Cardiac muscle cell (in vitro differentiated cells and primary cell): ENCODE results near the gene SYNC. TPM values are rescaled to one million over a fixed set of nuclear protein-coding genes. Genes with fewer than 3 reads are reported as not detected.

ENCODE experiments used
- DNase-seq, 2 donors: peaks; one replicate each; pipeline versions ENCODE4 v3.0.0 to v3.0.0-alpha.2; 2010 to 2017; ENCODE audit warnings: low read depth in 1 of 2, low spot score in 1 of 2
- H3K27ac ChIP-seq: fragments of 200-600 bp; sonication (generic); 2 replicates; pipeline ENCODE4 v1.5.1; 2016
- H3K27me3 ChIP-seq: fragments of 200-600 bp; sonication (generic); 2 replicates; pipeline ENCODE4 v1.6.0; 2016; ENCODE audit warnings: control low read depth
- H3K36me3 ChIP-seq: fragments of 200-600 bp; sonication (generic); 2 replicates; pipeline ENCODE4 v1.5.1; 2016; ENCODE audit warnings: control low read depth
- H3K4me1 ChIP-seq: fragments of 200-600 bp; sonication (generic); 2 replicates; pipeline ENCODE4 v1.8.1; 2017; ENCODE audit warnings: low read depth, mild to moderate bottlenecking, mixed run types
- H3K4me3 ChIP-seq: fragments of 200-600 bp; sonication (generic); 2 replicates; pipeline ENCODE4 v1.5.1; 2016; ENCODE audit warnings: mild to moderate bottlenecking
- H3K9me3 ChIP-seq: fragments of 200-600 bp; sonication (generic); 2 replicates; pipeline ENCODE4 v1.5.1; 2017; ENCODE audit warnings: low read depth, mild to moderate bottlenecking, control low read depth
- polyA plus RNA-seq: library from polyadenylated mRNA; unstranded; fragments of >200 nt; fragmentation: Nextera tagmentation; extraction: Ambion mirVana; gene quantifications from 2 replicates; pipeline ENCODE4 v1.2.1, GENCODE V29; 2016
- total RNA-seq: library from RNA; depleted of rRNA; stranded (reverse); fragments of >200 nt; gene quantifications from 2 replicates; pipeline ENCODE4 v1.2.3, GENCODE V29; 2016
- TF ChIP-seq, protein P1 (sequence below): IDR thresholded peaks from 2 replicates; pipeline ENCODE4 v1.5.1; 2012; ENCODE audit warnings: low read depth, mild to moderate bottlenecking, low read length

The SYNC gene
- total and polyA plus RNA-seq, 2 experiments from 2014 or later = 1.2 to 4.5 TPM

DNA sequence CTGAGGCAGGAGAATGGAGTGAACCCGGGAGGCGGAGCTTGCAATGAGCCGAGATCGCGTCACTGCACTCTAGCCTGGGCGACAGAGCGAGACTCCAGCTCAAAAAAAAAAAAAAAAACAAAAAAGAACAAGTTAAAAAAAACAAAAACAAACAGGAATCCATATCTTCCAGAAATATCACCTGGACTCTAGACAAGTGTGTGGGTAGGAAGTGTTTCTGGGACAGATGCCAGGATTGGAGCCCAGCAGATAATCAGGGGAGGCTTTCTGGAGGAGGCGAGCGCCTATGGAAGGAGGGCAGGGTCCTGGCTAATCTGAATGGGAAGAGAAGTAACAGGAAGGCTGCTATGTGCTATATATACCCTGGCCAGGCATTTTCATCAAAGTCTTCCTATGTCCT lies 43.6 kb upstream of the SYNC start:
- no peak for DNase-seq
- Histone ChIP-seq H3K4me3 (no peak overlapping the region), H3K27ac (no peak overlapping the region), H3K9me3 (no peaks in the 10 kb centered on the region), H3K27me3 (peaks cover 32% of the 10 kb centered on the region), H3K4me1 (no peaks in the 10 kb centered on the region), H3K36me3 (no peaks in the 10 kb centered on the region)
- TF ChIP-seq, protein P1, sequence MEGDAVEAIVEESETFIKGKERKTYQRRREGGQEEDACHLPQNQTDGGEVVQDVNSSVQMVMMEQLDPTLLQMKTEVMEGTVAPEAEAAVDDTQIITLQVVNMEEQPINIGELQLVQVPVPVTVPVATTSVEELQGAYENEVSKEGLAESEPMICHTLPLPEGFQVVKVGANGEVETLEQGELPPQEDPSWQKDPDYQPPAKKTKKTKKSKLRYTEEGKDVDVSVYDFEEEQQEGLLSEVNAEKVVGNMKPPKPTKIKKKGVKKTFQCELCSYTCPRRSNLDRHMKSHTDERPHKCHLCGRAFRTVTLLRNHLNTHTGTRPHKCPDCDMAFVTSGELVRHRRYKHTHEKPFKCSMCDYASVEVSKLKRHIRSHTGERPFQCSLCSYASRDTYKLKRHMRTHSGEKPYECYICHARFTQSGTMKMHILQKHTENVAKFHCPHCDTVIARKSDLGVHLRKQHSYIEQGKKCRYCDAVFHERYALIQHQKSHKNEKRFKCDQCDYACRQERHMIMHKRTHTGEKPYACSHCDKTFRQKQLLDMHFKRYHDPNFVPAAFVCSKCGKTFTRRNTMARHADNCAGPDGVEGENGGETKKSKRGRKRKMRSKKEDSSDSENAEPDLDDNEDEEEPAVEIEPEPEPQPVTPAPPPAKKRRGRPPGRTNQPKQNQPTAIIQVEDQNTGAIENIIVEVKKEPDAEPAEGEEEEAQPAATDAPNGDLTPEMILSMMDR = no peak

DNA sequence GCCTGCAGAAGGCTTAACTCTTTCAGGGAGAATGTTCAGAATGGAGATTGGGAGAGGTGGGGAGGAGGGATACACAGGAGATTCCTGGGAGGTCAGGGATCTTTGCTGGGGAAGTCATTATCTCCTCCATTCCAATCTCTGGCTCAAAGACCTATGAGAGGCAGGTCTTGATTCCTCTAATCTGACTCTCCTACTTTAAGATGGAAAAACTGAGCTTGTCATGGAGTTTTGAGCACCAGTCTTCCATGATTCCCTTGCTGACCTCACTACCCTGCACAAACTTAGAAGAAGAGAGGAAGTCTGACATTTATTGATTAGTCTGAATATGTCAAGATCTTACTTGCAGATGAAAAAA lies 41.5 kb upstream of the SYNC start:
- Histone ChIP-seq H3K36me3 (no peaks in the 10 kb centered on the region), H3K4me1 (no peaks in the 10 kb centered on the region), H3K27ac (no peak overlapping the region), H3K27me3 (peaks cover 26% of the 10 kb centered on the region), H3K4me3 (no peak overlapping the region), H3K9me3 (no peaks in the 10 kb centered on the region)
- TF ChIP-seq, protein P1 = no peak
- DNase-seq = no peak

DNA sequence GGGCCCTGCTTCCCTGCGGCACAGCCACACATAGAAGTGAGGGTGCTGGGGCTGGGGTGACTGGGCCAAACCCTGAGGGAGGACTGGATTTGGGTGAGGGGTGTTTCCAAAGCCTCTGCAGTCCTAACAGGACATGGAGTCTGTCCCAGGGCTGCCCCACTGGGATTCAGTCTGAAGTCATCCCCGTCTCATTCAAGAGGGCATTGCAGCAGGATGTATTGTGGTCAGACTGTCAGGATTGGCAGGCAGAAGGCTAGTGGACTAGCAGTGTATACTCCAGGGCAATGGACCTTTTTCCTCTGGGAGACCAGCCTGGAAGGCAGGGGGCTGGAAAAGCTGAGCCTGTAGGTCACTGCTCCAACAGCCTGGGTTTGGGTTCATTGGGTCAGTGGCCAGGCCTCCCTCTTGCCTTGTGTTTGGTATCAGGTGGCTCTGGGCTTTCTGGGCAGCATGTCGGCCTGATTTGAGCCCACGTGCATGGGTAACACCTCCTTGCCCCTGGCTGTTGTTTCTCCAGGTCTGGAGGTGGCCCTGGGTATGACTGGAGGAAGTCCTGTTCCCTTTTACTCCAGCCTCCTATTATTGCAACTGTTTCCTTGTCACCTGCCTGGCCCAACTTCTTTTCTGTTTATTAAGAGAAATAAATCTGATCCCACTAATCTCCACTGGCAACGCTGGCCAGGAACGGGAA lies 41.0 kb upstream of the SYNC start:
- Histone ChIP-seq H3K27ac (no peak overlapping the region), H3K9me3 (no peaks in the 10 kb centered on the region), H3K27me3 (peaks cover 22% of the 10 kb centered on the region), H3K4me3 (no peak overlapping the region), H3K4me1 (no peaks in the 10 kb centered on the region), H3K36me3 (no peaks in the 10 kb centered on the region)
- TF ChIP-seq, protein P1 = no peak
- no peak for DNase-seq

DNA sequence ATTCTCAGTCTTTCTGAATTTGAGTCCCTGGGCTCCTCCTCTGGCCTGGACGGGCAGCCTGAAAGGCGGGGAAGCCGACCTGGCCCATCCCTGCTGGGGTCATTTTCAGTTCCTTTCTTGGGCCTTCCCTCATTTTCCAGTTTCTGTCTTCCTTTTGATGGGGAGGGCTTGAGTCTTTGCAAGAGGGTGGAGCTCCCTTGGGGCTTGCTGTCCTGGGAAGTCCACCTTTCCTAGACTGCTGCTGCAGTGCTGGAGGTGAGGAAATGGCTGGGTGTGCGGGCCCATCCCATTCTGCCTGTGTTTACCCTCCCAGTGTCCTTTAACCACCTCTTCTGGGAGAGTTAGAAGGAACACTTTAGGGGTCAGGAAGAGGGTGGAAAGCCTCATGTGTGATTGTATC lies 40.4 kb upstream of the SYNC start:
- no peaks in the 10 kb centered on the region for H3K9me3 ChIP-seq
- H3K4me3 ChIP-seq = no peak overlapping the region
- no peaks in the 10 kb centered on the region for H3K36me3 ChIP-seq
- peaks cover 22% of the 10 kb centered on the region for H3K27me3 ChIP-seq
- no peak overlapping the region for H3K27ac ChIP-seq
- TF ChIP-seq, protein P1 = no peak
- DNase-seq = no peak
- no peaks in the 10 kb centered on the region for H3K4me1 ChIP-seq

DNA sequence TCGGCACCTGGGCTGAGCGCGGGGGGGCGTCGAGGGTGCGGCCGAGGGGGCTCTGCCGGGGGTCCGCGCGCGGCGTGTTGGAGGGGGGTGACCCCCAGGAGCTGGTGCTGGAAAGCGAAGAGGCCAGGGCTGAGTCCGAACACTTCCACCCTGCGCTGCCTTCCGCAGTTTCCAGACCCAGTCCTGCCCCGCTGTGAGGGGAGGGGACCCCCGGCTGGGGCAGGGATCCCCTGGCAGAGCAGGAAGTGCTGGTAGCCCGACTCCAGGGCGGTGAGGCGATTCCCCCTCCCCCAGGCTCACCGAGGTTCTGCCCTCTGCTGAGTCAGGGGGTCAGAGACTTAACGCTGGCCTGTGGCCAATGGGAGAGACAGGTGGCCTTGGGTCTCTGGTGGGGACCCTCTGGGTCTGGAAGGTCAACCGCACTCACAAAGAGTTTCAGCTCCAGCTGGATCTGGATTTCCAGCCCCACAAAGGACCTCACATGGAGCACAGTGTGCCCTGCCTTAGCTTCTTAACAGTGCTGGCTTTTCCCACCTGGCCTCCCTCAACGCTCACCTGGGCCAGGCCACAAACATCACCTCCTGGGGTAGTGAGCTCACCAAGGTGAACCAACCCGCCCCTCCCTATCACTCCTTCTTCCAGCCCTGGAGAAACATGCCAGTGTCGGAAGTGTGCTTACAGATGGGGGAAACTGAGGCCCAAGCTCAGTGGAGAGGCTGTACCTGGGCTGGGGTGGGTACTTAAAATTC lies 39.8 kb upstream of the SYNC start:
- Histone ChIP-seq H3K27me3 (peaks cover 23% of the 10 kb centered on the region), H3K27ac (no peak overlapping the region), H3K36me3 (no peaks in the 10 kb centered on the region), H3K9me3 (no peaks in the 10 kb centered on the region), H3K4me3 (peak overlapping the region; percentile 44), H3K4me1 (no peaks in the 10 kb centered on the region)
- no peak for DNase-seq
- TF ChIP-seq, protein P1 = no peak
